Measurements from ENCODE around the gene IRAG1. TPM values are rescaled to one million over a fixed set of nuclear protein-coding genes. Genes with fewer than 3 reads are reported as not detected.

IRAG1 gene
- total RNA-seq, 1 experiment from 2014 or later = 0.21 TPM

- Histone ChIP-seq H3K27me3 (ENCODE audit: control insufficient read depth, insufficient read depth, low read length) (no peaks in the 10 kb centered on the region), H3K4me3 (ENCODE audit: low read depth in 2 of 2, low read length in 2 of 2) (no peak overlapping the region), H3K9me3 (ENCODE audit: control insufficient read depth, insufficient read depth, low read depth, low read length) (no peaks in the 10 kb centered on the region), H3K36me3 (ENCODE audit: control insufficient read depth, insufficient read depth, low read length) (no peaks in the 10 kb centered on the region), H3K4me1 (ENCODE audit: control insufficient read depth, insufficient read depth, low read length) (no peaks in the 10 kb centered on the region), H3K27ac (ENCODE audit: low read length) (no peak overlapping the region)
- in situ Hi-C loops (cut with HindIII; ENCODE audit: low pct_unique_long_range_greater_than_20kb, low sequenced_read_pairs) (no loop called here), intact Hi-C loops (cut with micrococcal nuclease; ENCODE audit: unreplicated experiment) (no loop called here)
- no TSS peak for BruUV-seq (replicated peaks)
- DNase-seq (ENCODE audit: low read depth, low spot score) (no peak), ATAC-seq (no peak)
- CTCF ChIA-PET = no interaction called here
- TF ChIP-seq POLR2AphosphoS5 (IDR thresholded peaks at IDR 0.05; ENCODE audit: low read depth, low read length) (no peak), CTCF (IDR thresholded peaks at IDR 0.05) (no peak), TCF7L2 (IDR thresholded peaks at IDR 0.05; ENCODE audit: low read depth, low read length) (no peak), SIN3A (IDR thresholded peaks at IDR 0.05; ENCODE audit: borderline replicate concordance, insufficient read depth, low read depth, low read length) (no peak)
- TF ChIP-seq, protein P1, sequence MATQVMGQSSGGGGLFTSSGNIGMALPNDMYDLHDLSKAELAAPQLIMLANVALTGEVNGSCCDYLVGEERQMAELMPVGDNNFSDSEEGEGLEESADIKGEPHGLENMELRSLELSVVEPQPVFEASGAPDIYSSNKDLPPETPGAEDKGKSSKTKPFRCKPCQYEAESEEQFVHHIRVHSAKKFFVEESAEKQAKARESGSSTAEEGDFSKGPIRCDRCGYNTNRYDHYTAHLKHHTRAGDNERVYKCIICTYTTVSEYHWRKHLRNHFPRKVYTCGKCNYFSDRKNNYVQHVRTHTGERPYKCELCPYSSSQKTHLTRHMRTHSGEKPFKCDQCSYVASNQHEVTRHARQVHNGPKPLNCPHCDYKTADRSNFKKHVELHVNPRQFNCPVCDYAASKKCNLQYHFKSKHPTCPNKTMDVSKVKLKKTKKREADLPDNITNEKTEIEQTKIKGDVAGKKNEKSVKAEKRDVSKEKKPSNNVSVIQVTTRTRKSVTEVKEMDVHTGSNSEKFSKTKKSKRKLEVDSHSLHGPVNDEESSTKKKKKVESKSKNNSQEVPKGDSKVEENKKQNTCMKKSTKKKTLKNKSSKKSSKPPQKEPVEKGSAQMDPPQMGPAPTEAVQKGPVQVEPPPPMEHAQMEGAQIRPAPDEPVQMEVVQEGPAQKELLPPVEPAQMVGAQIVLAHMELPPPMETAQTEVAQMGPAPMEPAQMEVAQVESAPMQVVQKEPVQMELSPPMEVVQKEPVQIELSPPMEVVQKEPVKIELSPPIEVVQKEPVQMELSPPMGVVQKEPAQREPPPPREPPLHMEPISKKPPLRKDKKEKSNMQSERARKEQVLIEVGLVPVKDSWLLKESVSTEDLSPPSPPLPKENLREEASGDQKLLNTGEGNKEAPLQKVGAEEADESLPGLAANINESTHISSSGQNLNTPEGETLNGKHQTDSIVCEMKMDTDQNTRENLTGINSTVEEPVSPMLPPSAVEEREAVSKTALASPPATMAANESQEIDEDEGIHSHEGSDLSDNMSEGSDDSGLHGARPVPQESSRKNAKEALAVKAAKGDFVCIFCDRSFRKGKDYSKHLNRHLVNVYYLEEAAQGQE (IDR thresholded peaks at IDR 0.05; ENCODE audit: insufficient read depth in 1 of 2, low read depth in 2 of 2, low read length in 1 of 2) = no peak
- POLR2A ChIA-PET = no interaction called here
Observed at GRCh38 chr11:10725907-10726253, 32.3 kb upstream of the IRAG1 start.

DNA sequence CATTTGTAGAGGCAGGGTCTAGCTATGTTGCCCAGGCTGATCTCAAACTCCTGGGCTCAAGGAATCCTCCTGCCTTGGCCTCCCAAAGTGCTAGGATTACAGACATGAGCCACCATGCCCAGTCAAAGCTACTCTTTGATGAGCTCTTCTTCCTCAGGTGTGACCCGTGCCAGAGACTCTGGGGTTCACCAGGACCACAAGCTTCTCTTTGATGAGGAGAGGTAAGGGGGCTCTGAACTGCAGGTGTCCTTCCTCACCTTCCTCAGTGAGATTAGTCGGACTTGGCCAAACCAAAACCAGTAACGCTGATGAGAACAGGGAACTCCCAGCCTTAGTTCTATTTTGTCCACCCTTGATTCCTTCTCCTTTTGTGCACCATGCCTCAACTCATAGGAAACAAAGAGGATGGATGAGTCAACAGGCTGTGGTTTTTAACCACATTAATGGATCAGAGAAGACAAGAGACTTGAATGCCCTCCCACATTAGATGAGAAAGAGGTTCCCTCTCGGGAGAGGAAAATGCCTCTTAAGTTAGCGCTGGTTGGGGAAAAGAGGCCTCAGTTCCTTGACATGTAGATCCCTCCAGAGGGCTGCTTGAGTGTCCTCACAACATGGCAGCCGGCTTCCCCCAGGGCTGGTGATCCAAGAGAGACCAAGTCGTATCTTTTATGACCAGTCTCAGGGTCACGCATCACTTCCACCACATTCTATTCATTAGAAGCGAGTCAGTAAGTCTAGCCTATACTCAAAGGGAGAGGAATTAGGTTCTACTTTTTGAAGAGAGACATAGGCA lies 31.8 kb upstream of the IRAG1 start:
- ATAC-seq (no peak), DNase-seq (ENCODE audit: low read depth, low spot score) (no peak)
- Histone ChIP-seq H3K4me1 (ENCODE audit: control insufficient read depth, insufficient read depth, low read length) (no peaks in the 10 kb centered on the region), H3K36me3 (ENCODE audit: control insufficient read depth, insufficient read depth, low read length) (no peaks in the 10 kb centered on the region), H3K9me3 (ENCODE audit: control insufficient read depth, insufficient read depth, low read depth, low read length) (no peaks in the 10 kb centered on the region), H3K27ac (ENCODE audit: low read length) (no peak overlapping the region), H3K27me3 (ENCODE audit: control insufficient read depth, insufficient read depth, low read length) (no peaks in the 10 kb centered on the region), H3K4me3 (ENCODE audit: low read depth in 2 of 2, low read length in 2 of 2) (no peak overlapping the region)
- TF ChIP-seq CTCF (IDR thresholded peaks at IDR 0.05) (no peak), SIN3A (IDR thresholded peaks at IDR 0.05; ENCODE audit: borderline replicate concordance, insufficient read depth, low read depth, low read length) (no peak), TCF7L2 (IDR thresholded peaks at IDR 0.05; ENCODE audit: low read depth, low read length) (no peak)
- TF ChIP-seq, protein P1 (IDR thresholded peaks at IDR 0.05; ENCODE audit: insufficient read depth in 1 of 2, low read depth in 2 of 2, low read length in 1 of 2) = no peak
- in situ Hi-C loops (cut with HindIII; ENCODE audit: low pct_unique_long_range_greater_than_20kb, low sequenced_read_pairs) (no loop called here), intact Hi-C loops (cut with micrococcal nuclease; ENCODE audit: unreplicated experiment) (no loop called here)
- BruUV-seq (replicated peaks) = no TSS peak
- ChIA-PET POLR2A (interaction anchor here (0.6 kb wide), 1 partner anchor 943 kb away, joined by 6 read pairs; no protein-coding TSS in a partner anchor), CTCF (interaction anchor here (0.9 kb wide), 1 partner anchor 320 kb away, joined by 3 read pairs; no protein-coding TSS in a partner anchor)
